GM12878 (cell line): ENCODE results near the gene SIPA1. TPM values are rescaled to one million over a fixed set of nuclear protein-coding genes. Genes with fewer than 3 reads are reported as not detected.
"Not testable (repeated sequence)": the region's sequence is repeated elsewhere in the genome, so short reads cannot be mapped to it uniquely, and the experiment has no call there.

Experiments
- ATAC-seq: fragments of 200-7000 bp; cut with Tn5 transposase; 3 replicates; pipeline ENCODE4 v1.9.1; 2020; ENCODE audit warnings: mild to moderate bottlenecking, moderate library complexity
- BruUV-seq: library from RNA; stranded (reverse); fragments of 400-500 nt; replicated peaks from 2 replicates; lab custom pipeline; 2021; lab: Mats Ljungman, UMichigan
- CTCF ChIA-PET: fragments of 300-600 bp; sonication (Branson Sonifier 250); formaldehyde crosslinking; extraction: SDS; loops from one replicate; lab custom pipeline; 2021; ENCODE audit warnings: inconsistent platforms; lab: Yijun Ruan, JAX
- POLR2A ChIA-PET: fragments of 350-600 bp; formaldehyde crosslinking; extraction: SDS; loops from one replicate; lab custom pipeline; 2021; ENCODE audit warnings: inconsistent platforms; lab: Charles Lee
- RAD21 ChIA-PET: fragments of 300-600 bp; sonication (Branson Sonifier 250); formaldehyde crosslinking; loops from one replicate; lab custom pipeline; 2023; ENCODE audit warnings: antibody characterized with exemption; ENCODE audit not compliant: unreplicated experiment; lab: Charles Lee
- SMC1A ChIA-PET: fragments of 300-600 bp; sonication (Branson Sonifier 250); formaldehyde crosslinking; loops from one replicate; lab custom pipeline; 2023; ENCODE audit not compliant: unreplicated experiment, uncharacterized antibody; lab: Charles Lee
- DNase-seq: peaks from one replicate; pipeline ENCODE4 v3.0.0-alpha.2; 2011; ENCODE audit warnings: low read depth, low spot score
- FAIRE-seq: peaks from 3 replicates; lab custom pipeline; 2011; peaks lifted over from hg19 to GRCh38; lab: Jason Lieb, UNC
- H2AFZ ChIP-seq: 2 replicates; pipeline ENCODE4 v1.6.0; 2011; ENCODE audit warnings: low read depth, low read length, control low read depth; ENCODE audit not compliant: control insufficient read depth
- H3K27ac ChIP-seq: 2 replicates; pipeline ENCODE4 v1.5.1; 2011; ENCODE audit warnings: control low read depth; ENCODE audit not compliant: control insufficient read depth, insufficient read depth
- H3K27me3 ChIP-seq, 2 experiments: replicated peaks in 1 of 2; 2 replicates each; pipeline versions ENCODE4 v1.6.0 to v1.6.1; 2011; ENCODE audit warnings: low read length in 1 of 2; ENCODE audit not compliant: control insufficient read depth in 2 of 2, insufficient read depth in 2 of 2
- H3K36me3 ChIP-seq, 2 experiments: 2 replicates each; pipeline ENCODE4 v1.5.1; 2011; ENCODE audit warnings: low read length in 1 of 2; ENCODE audit not compliant: control insufficient read depth in 2 of 2, insufficient read depth in 2 of 2
- H3K4me1 ChIP-seq: 2 replicates; pipeline ENCODE4 v1.6.1; 2011; ENCODE audit warnings: mild to moderate bottlenecking, low read length, moderate library complexity, mixed read lengths; ENCODE audit not compliant: control insufficient read depth, insufficient read depth
- H3K4me2 ChIP-seq: 2 replicates; pipeline ENCODE4 v1.6.0; 2011; ENCODE audit warnings: control low read depth; ENCODE audit not compliant: control insufficient read depth, insufficient read depth
- H3K4me3 ChIP-seq: fragments of 200-600 bp; sonication (generic); 2 replicates; pipeline ENCODE4 v1.5.1; 2016
- H3K79me2 ChIP-seq: 2 replicates; pipeline ENCODE4 v1.6.0; 2011; ENCODE audit warnings: low read length; ENCODE audit not compliant: control insufficient read depth, insufficient read depth
- H3K9ac ChIP-seq: 2 replicates; pipeline ENCODE4 v1.8.0; 2011; ENCODE audit warnings: low read length, control low read depth, mixed read lengths; ENCODE audit not compliant: control insufficient read depth, insufficient read depth
- H3K9me3 ChIP-seq: replicated peaks from 3 replicates; pipeline ENCODE4 v1.5.1; 2011; ENCODE audit warnings: mild to moderate bottlenecking, low read length; ENCODE audit not compliant: control insufficient read depth, insufficient read depth
- H4K20me1 ChIP-seq: 2 replicates; pipeline ENCODE4 v1.6.0; 2011; ENCODE audit not compliant: control insufficient read depth, insufficient read depth
- MLLT1 ChIP-seq: fragments of 450-650 bp; IDR thresholded peaks from 2 replicates; pipeline ENCODE4 v1.6.1; 2016; ENCODE audit warnings: mild to moderate bottlenecking
- NRF1 ChIP-seq: conservative IDR thresholded peaks from 2 replicates; pipeline ENCODE4 v1.6.1; 2011; ENCODE audit warnings: mild to moderate bottlenecking, low read depth, low read length, improper control_type of control experiment
- SMARCA5 ChIP-seq: fragments of 450-650 bp; IDR thresholded peaks from 2 replicates; pipeline ENCODE4 v1.6.1; 2017; ENCODE audit warnings: mild to moderate bottlenecking
- SUPT20H ChIP-seq: IDR thresholded peaks from 2 replicates; pipeline ENCODE4 v1.6.1; 2011; ENCODE audit warnings: low read depth, mild to moderate bottlenecking, low read length, moderate library complexity, borderline replicate concordance; ENCODE audit not compliant: control insufficient read depth
- TCF12 ChIP-seq: IDR thresholded peaks from 2 replicates; pipeline ENCODE4 v1.6.1; 2011; ENCODE audit warnings: low read depth, mild to moderate bottlenecking, low read length
- ZBTB4 ChIP-seq: fragments of 450-650 bp; formaldehyde crosslinking; IDR thresholded peaks from 2 replicates; pipeline ENCODE4 v1.4.0; 2022; ENCODE audit warnings: mild to moderate bottlenecking, moderate library complexity
- ZBTB40 ChIP-seq: fragments of 450-650 bp; IDR thresholded peaks from 2 replicates; pipeline ENCODE4 v1.6.1; 2016; ENCODE audit warnings: mild to moderate bottlenecking, moderate library complexity, borderline replicate concordance
- WGBS: methylation state at CpG from one replicate; pipeline ENCODE4 v1.1.6; 2016; ENCODE audit warnings: low lambda C conversion rate; ENCODE audit not compliant: insufficient replicate concordance, insufficient coverage; ENCODE audit errors: missing lambda C conversion rate; 5-methylcytosine and 5-hydroxymethylcytosine counted together
- in situ Hi-C: fragments of 300-500 bp; cut with MboI; formaldehyde crosslinking; loops from 9 replicates; pipeline ENCODE4 v1.14.3; 2018; ENCODE audit warnings: mixed read lengths
- intact Hi-C: fragments of 100-400 bp; cut with micrococcal nuclease; formaldehyde crosslinking; loops from one replicate; pipeline ENCODE4 v1.14.2; 2022; ENCODE audit not compliant: unreplicated experiment
- polyA plus RNA-seq, 11 experiments: library from polyadenylated mRNA; depleted of rRNA in 4 of 11; unstranded in 6 of 11; stranded (reverse) in 5 of 11; fragments of >200 nt; fragmentation: Nextera tagmentation in 4 of 11; fragmentation: Illumina TruSeq in 1 of 11; extraction: Ambion mirVana in 4 of 11; extraction: Trizol in 1 of 11; gene quantifications; 1 replicate in 1 of 11; 2 replicates in 10 of 11; pipeline versions ENCODE4 v1.2.1 to v1.2.3, GENCODE V29; 2011 to 2016; ENCODE audit warnings: inconsistent platforms in 2 of 11, missing spikeins in 2 of 11, low read depth in 1 of 11
- total RNA-seq, 4 experiments: library from RNA; depleted of rRNA in 3 of 4; stranded (reverse); fragments of >200 nt in 3 of 4; fragmentation: Illumina TruSeq in 1 of 4; extraction: Trizol in 1 of 4; gene quantifications; 2 replicates each; pipeline versions ENCODE4 v1.2.1 to v1.2.3, GENCODE V29; 2013 to 2021

SIPA1 gene
- total and polyA plus RNA-seq, 10 of the 15 experiments (the other 5 are each of a cell fraction or from before 2014, with no cell fraction given), result 1.0 to 139 (median 33.4) TPM

GRCh38 chr11:65691847-65692246, 53.9 kb downstream of the SIPA1 start:
- POLR2A ChIA-PET, H3K9ac ChIP-seq, in situ Hi-C loops, intact Hi-C loops, H3K4me3 ChIP-seq, H3K36me3 ChIP-seq, H3K27ac ChIP-seq, H3K4me1 ChIP-seq, H3K27me3 ChIP-seq, DNase-seq, H3K9me3 ChIP-seq, H2AFZ ChIP-seq, ATAC-seq, H3K79me2 ChIP-seq, H3K4me2 ChIP-seq, BruUV-seq, H4K20me1 ChIP-seq, FAIRE-seq: not testable (repeated sequence)
- RAD21 ChIA-PET, result interaction anchor here (0.7 kb wide), 1 partner anchor 137 kb away, joined by 3 read pairs; no protein-coding TSS in a partner anchor
- WGBS, result 35% methylated on average over 8 of the region's 8 CpGs
- CTCF ChIA-PET, result interaction anchor here (1.4 kb wide), 1 partner anchor 20 kb away, joined by 3 read pairs; the partner anchor contains the start of gene KAT5
- SMC1A ChIA-PET, result interaction anchor here (1.5 kb wide), 1 partner anchor 13 kb away, joined by 6 read pairs; no protein-coding TSS in a partner anchor

GRCh38 chr11:65692367-65692766, 54.5 kb downstream of the SIPA1 start:
- Histone ChIP-seq H3K9ac (no peak overlapping the region), H4K20me1 (no peaks in the 10 kb centered on the region), H3K27ac (no peak overlapping the region), H3K79me2 (no peaks in the 10 kb centered on the region), H2AFZ (no peak overlapping the region), H3K9me3 (no peaks in the 10 kb centered on the region), H3K36me3 (no peaks in the 10 kb centered on the region), H3K4me3 (no peak overlapping the region), H3K4me1 (no peaks in the 10 kb centered on the region), H3K4me2 (no peak overlapping the region), H3K27me3 (no peaks in the 10 kb centered on the region)
- CTCF ChIA-PET, result interaction anchor here (1.4 kb wide), 1 partner anchor 20 kb away, joined by 3 read pairs; the partner anchor contains the start of gene KAT5
- SMC1A ChIA-PET, result interaction anchor here (1.5 kb wide), 1 partner anchor 12 kb away, joined by 6 read pairs; no protein-coding TSS in a partner anchor
- no peak for DNase-seq
- no peak for ATAC-seq
- intact Hi-C loops (no loop called here), in situ Hi-C loops (no loop called here)
- RAD21 ChIA-PET, result interaction anchor here (0.7 kb wide), 1 partner anchor 137 kb away, joined by 3 read pairs; no protein-coding TSS in a partner anchor
- POLR2A ChIA-PET, result no interaction called here
- no peak for FAIRE-seq
- no TSS peak for BruUV-seq
- WGBS, result 63% methylated on average over 11 of the region's 11 CpGs
- TF ChIP-seq ZBTB40 (no peak), ZBTB4 (CRISPR knock-in tag) (no peak), TCF12 (no peak), SMARCA5 (no peak), SUPT20H (no peak), MLLT1 (no peak), NRF1 (no peak)
